ENCODE data around the gene CAMTA2.

Gene CAMTA2

DNA sequence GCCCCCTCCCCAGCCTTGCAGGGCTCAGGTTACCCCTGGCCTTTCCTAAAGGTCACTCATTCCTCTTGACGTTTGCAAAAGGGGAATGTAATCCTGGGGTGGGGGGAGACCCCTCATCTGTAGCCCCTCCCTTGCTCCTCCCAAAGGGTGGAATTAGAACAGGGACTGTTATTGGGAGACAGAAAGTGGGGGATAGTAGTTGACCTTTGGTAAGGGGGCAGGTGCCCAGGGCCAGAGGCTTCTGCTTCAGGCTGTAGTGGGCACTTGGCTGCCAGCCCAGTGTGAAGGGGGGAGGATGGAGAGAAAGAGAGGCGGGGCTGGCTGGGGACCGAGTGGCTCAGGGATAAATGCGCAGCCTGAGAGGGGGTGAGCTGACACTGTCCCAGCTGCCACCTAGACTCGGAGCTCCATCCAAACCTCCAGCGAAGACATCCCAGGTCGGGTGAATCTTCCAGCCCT is 36.7 kb downstream of the CAMTA2 start, which contains the start of gene ENO3:
ENO3 (plus strand) TSS at position 374 of the 459 bp plus-strand sequence. CDS start 711 bp downstream, outside the sequence.
- DNase-seq (ENCODE audit: low read depth) = no peak
- H3K4me3 ChIP-seq (ENCODE audit: low read depth, low read length) = peak within 1 kb of the TSS; percentile 81

DNA sequence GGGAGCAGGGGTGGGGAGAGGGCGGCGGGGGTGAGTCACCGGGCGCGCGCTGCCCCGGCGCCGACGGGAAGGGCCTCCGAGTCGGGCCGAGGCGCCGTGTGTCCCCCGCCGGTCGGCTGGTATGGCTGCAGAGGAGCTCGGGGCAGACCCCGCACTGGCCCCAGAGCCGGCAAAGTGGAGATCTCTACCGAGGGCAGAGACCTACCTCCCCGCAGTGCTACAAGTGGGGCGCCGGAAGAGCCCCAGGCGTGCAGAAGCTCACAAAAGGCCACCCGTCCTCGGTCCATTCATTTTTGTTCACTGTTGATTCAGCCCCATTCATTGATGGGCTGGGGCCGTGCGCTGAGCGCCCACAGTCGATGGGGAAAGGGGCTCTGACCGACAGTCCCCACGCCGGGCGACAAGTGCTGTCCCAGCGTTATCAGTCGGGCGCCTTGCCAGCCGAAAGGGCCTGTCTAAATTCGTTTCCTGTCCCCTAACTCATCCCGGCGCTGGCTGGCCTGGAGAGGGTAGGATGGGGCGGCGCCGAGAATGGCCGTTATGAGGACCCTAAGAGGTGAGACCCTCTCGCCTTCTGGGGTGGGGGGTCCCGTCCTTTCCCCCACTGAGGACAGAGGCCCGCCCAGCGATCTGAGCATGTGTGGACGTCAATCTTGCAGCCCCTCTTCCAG is 37.3 kb downstream of the CAMTA2 start:
- peak; percentile 68 for DNase-seq (ENCODE audit: low read depth)
- peak overlapping the region; percentile 81 for H3K4me3 ChIP-seq (ENCODE audit: low read depth, low read length)
- TF ChIP-seq, protein P1, sequence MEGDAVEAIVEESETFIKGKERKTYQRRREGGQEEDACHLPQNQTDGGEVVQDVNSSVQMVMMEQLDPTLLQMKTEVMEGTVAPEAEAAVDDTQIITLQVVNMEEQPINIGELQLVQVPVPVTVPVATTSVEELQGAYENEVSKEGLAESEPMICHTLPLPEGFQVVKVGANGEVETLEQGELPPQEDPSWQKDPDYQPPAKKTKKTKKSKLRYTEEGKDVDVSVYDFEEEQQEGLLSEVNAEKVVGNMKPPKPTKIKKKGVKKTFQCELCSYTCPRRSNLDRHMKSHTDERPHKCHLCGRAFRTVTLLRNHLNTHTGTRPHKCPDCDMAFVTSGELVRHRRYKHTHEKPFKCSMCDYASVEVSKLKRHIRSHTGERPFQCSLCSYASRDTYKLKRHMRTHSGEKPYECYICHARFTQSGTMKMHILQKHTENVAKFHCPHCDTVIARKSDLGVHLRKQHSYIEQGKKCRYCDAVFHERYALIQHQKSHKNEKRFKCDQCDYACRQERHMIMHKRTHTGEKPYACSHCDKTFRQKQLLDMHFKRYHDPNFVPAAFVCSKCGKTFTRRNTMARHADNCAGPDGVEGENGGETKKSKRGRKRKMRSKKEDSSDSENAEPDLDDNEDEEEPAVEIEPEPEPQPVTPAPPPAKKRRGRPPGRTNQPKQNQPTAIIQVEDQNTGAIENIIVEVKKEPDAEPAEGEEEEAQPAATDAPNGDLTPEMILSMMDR (IDR thresholded peaks at IDR 0.05; ENCODE audit: insufficient read depth, low read depth, low read length, missing control alignments) = no peak

More for the DNA sequence above, 36.7 kb downstream of the CAMTA2 start, which contains the start of gene ENO3:
- TF ChIP-seq, protein P1 (IDR thresholded peaks at IDR 0.05; ENCODE audit: insufficient read depth, low read depth, low read length, missing control alignments) = no peak

DNA sequence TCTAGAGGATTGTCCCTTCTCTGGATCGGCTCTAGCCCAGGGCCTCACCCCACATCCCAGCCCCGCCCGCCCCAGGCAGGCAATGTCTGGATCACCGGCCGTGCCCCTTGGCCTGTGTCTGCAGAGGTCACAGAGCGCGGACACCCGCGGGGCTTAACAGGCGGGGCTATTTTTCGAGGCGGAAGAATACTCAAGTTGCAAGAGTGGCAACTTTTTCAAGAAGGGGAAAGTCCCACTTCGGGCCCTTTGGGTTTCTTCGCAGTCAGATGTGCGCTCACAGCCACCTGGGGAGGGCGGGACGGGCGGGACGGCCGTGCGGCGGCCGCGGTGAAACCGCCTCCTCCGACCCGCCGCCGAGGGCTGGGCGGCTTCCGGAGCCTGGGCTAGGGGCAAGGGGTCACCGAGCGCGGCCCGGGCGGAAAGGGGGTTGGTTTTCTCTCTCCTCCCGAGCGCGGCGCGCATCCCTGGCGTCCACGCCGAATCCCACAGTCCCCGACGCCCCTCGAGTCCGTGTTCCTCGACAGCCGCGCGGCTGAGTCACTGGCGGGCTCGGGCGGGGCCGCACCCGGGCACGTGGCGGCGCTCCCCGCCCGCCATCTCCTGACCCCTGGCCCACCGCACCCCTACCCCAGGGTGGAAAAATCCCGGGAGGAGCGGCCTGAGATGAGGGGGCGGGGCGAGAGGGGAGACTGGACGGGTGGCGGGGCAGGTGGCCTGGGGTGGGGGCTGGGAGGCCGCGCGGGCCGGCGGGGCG is 38.0 kb downstream of the CAMTA2 start:
- peak; percentile 97 for DNase-seq (ENCODE audit: low read depth)
- TF ChIP-seq, protein P1 (IDR thresholded peaks at IDR 0.05; ENCODE audit: insufficient read depth, low read depth, low read length, missing control alignments) = no peak
- H3K4me3 ChIP-seq (ENCODE audit: low read depth, low read length) = peak overlapping the region; percentile 81

DNA sequence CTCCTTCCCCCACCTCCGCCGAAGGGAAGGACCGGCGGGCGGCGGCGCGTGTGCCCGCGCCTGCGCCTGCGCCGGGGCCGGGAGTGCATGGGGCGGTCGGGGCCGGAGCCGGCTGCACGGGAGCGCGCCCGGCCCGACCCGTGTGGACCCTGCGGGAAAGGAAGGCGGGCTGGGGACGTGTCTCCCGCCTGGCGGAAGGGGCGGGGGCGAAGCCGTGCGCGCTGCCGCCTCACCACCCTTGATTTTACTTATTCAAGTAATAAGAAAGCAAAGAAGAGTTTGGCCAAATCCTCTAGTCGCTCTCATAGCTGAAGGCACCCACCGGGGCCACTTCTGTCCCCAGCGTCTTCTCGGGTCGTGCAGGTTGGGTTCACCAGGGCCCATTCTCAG is 38.5 kb downstream of the CAMTA2 start:
- H3K4me3 ChIP-seq (ENCODE audit: low read depth, low read length) = peak overlapping the region; percentile 81
- DNase-seq (ENCODE audit: low read depth) = peak; percentile 95
- TF ChIP-seq, protein P1 (IDR thresholded peaks at IDR 0.05; ENCODE audit: insufficient read depth, low read depth, low read length, missing control alignments) = no peak

DNA sequence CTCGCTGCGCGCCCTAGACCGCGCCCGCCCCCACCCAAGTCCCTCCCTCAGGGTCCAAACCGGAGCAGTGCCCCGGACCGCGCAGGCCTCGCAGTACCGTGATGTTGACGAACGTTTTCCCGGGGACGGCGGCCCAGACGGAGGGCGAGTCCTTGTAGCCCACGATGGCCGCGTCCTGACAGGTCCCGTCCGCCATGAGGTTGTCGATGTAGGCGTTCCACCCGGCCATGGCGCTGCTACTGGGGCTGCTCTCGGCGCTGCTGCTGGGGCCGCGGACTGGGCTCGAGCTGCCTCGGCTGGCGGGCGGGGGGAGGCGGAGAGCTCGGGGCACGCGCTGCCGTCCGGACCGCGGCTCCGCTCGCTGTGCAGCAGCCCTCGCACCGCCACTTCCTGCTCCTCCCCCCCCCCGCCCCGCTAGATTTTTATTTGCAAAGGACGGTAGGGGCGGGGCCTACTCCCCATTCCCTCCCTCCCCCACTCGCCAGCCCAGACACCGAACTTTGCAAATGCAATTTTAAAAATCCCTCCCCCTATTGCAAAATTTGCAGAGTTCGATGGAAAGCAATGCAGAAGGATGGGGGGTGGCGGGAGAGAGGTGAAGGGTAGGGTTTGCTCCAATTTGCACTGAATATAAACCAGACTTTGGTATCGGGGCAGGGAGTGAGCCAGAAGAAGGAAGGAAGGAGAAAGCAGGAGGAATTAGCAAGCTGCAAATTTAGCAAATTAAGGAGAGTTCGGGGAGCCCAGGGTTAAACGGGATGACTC is 39.1 kb downstream of the CAMTA2 start, which contains the start of gene PFN1:
PFN1 (minus strand) TSS at position 365 of the 765 bp plus-strand sequence; CDS start at position 229, 136 bp downstream.
- DNase-seq (ENCODE audit: low read depth) = peak; percentile 97
- peak within 1 kb of the TSS; percentile 81 for H3K4me3 ChIP-seq (ENCODE audit: low read depth, low read length)
- TF ChIP-seq, protein P1 (IDR thresholded peaks at IDR 0.05; ENCODE audit: insufficient read depth, low read depth, low read length, missing control alignments) = no peak

DNA sequence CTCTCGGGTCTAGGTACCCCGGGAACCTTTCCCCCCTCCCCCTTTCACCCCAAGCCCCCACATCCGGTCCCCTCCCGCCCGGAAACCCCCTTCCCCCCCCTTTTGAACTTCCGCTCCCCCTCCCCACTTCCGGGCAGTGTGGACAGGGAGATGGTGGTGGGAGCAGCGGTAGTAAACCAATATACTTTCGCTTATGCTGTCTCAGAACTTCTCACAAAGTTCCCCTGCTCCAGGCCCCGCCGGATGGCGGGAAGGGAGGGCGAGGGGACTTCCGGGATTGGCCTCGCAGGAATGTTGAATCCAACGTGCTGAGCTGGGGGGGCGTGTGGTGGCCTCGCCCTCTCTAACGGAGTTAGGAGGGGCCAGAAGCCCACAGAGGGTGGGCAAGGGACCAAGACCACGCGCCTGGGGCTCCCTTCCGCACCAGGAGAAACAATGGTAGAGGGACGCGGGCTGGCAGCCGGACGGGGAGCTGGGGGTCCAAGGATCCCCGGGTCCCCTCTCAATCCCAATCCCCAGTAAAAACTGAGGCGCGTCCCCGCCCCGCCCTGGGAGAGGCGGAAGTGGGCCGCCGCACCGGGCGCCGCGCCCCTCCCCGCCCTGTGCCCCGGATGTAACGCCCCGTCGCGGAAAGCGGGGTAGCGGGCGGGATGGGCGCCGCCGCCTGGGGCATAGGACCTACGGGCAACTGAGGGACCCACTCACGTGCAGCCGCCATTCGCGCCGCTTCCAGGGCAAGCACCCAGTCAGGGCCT is 39.9 kb downstream of the CAMTA2 start:
- peak; percentile 92 for DNase-seq (ENCODE audit: low read depth)
- TF ChIP-seq, protein P1 (IDR thresholded peaks at IDR 0.05; ENCODE audit: insufficient read depth, low read depth, low read length, missing control alignments) = no peak
- peak overlapping the region; percentile 81 for H3K4me3 ChIP-seq (ENCODE audit: low read depth, low read length)
